A673 (cell line): Measurements from ENCODE around the gene ATOSB.

Source experiments
- CTCF ChIP-seq: fragments of 300-800, 200-600 bp; sonication (generic); conservative IDR thresholded peaks from 2 replicates; pipeline ENCODE4 v1.5.1; 2017; ENCODE audit warnings: low read depth, mild to moderate bottlenecking, antibody characterized with exemption, low read length, moderate library complexity, mixed read lengths
- EZH2 ChIP-seq: fragments of 200-600 bp; sonication (generic); IDR thresholded peaks from 2 replicates; pipeline ENCODE4 v1.6.1; 2017; ENCODE audit warnings: borderline replicate concordance, low read depth, mild to moderate bottlenecking, mixed read lengths, antibody characterized with exemption, low read length; ENCODE audit not compliant: poor library complexity, severe bottlenecking

- TF ChIP-seq CTCF = no peak
- no peak for TF ChIP-seq EZH2
Observed at GRCh38 chr9:35107297-35108290, 8.1 kb downstream of the ATOSB start.
